K562 (cell line): Measurements from ENCODE around the gene SOX6. TPM values are rescaled to one million over a fixed set of nuclear protein-coding genes. Genes with fewer than 3 reads are reported as not detected.

ENCODE experiments used
- ATAC-seq: fragments of 200-7000 bp; cut with Tn5 transposase; 3 replicates; pipeline ENCODE4 v1.9.1; 2020; ENCODE audit warnings: moderate library complexity
- BruUV-seq: library from RNA; stranded (reverse); fragments of 400-500 nt; replicated peaks from 2 replicates; lab custom pipeline; 2021; lab: Mats Ljungman, UMichigan
- CTCF ChIA-PET: fragments of 300-600 bp; formaldehyde crosslinking; extraction: SDS; loops from one replicate; lab custom pipeline; 2021; ENCODE audit warnings: low intra/inter-chr PET ratio; lab: Yijun Ruan, JAX
- POLR2A ChIA-PET: fragments of 300-600, 350-650 bp; sonication (Branson Sonifier 250); formaldehyde crosslinking; extraction: SDS; loops from one replicate; lab custom pipeline; 2021; ENCODE audit warnings: antibody characterized with exemption, inconsistent platforms; lab: Yijun Ruan, JAX
- DNase-seq, 4 experiments: peaks; one replicate each; pipeline versions ENCODE4 v3.0.0 to v3.0.0-alpha.2; 2011 to 2018; ENCODE audit warnings: low spot score in 3 of 4, mixed read lengths in 3 of 4; ENCODE audit errors: extremely low read depth in 1 of 4
- FAIRE-seq: peaks from 2 replicates; lab custom pipeline; 2011; peaks lifted over from hg19 to GRCh38; lab: Jason Lieb, UNC
- H2AFZ ChIP-seq: 2 replicates; pipeline ENCODE4 v1.6.0; 2011; ENCODE audit warnings: low read depth, low read length, control low read depth, inconsistent platforms
- H3K27ac ChIP-seq: fragments of 200-600 bp; 3 replicates; pipeline ENCODE4 v1.8.0; 2011; ENCODE audit warnings: low read depth, mild to moderate bottlenecking, control low read depth, inconsistent platforms, low read length, moderate library complexity, mixed read lengths; ENCODE audit errors: extremely low read depth
- H3K27me3 ChIP-seq, 2 experiments: fragments of 300-600 bp in 1 of 2; 2 replicates in 1 of 2; 3 replicates in 1 of 2; pipeline versions ENCODE4 v1.6.0 to v1.8.0; 2011; ENCODE audit warnings: inconsistent platforms in 2 of 2, low read length in 2 of 2, mild to moderate bottlenecking in 1 of 2, mixed read lengths in 1 of 2, moderate library complexity in 1 of 2; ENCODE audit not compliant: control insufficient read depth in 2 of 2, insufficient read depth in 2 of 2
- H3K36me3 ChIP-seq: fragments of 300-600 bp; 3 replicates; pipeline ENCODE4 v1.8.0; 2011; ENCODE audit warnings: mild to moderate bottlenecking, low read length, inconsistent platforms; ENCODE audit not compliant: control insufficient read depth, insufficient read depth
- H3K4me1 ChIP-seq, 2 experiments: fragments of 200-600 bp in 1 of 2; replicated peaks in 1 of 2; 2 replicates in 1 of 2; 3 replicates in 1 of 2; pipeline versions ENCODE4 v1.5.1 to v1.8.0; 2011; ENCODE audit warnings: inconsistent platforms in 2 of 2, low read length in 2 of 2, mild to moderate bottlenecking in 1 of 2, mixed read lengths in 1 of 2, moderate library complexity in 1 of 2; ENCODE audit not compliant: control insufficient read depth in 2 of 2, insufficient read depth in 2 of 2
- H3K4me2 ChIP-seq: 2 replicates; pipeline ENCODE4 v1.6.1; 2011; ENCODE audit warnings: low read length, control low read depth, inconsistent platforms, mixed read lengths; ENCODE audit not compliant: insufficient read depth
- H3K4me3 ChIP-seq: fragments of 200-600 bp; sonication (generic), shearing (Covaris generic); 2 replicates; pipeline ENCODE4 v1.5.1; 2016; ENCODE audit warnings: control low read depth, inconsistent platforms
- H3K79me2 ChIP-seq: fragments of 200-600 bp; 3 replicates; pipeline ENCODE4 v1.8.0; 2011; ENCODE audit warnings: low read length, inconsistent platforms; ENCODE audit not compliant: control insufficient read depth, insufficient read depth
- H3K9ac ChIP-seq, 2 experiments: 2 replicates each; pipeline versions ENCODE4 v1.6.0 to v1.6.1; 2011; ENCODE audit warnings: low read depth in 2 of 2, low read length in 2 of 2, control low read depth in 1 of 2, inconsistent platforms in 1 of 2, mild to moderate bottlenecking in 1 of 2, mixed read lengths in 1 of 2; ENCODE audit not compliant: insufficient read depth in 1 of 2
- H3K9me1 ChIP-seq: one replicate; pipeline ENCODE4 v1.6.0; 2011; ENCODE audit warnings: inconsistent platforms, mild to moderate bottlenecking, low read length, moderate library complexity; ENCODE audit not compliant: control insufficient read depth, insufficient read depth
- H3K9me3 ChIP-seq: replicated peaks from 2 replicates; pipeline ENCODE4 v1.5.1; 2011; ENCODE audit warnings: low read depth, low read length, inconsistent platforms; ENCODE audit not compliant: control insufficient read depth, insufficient read depth
- H4K20me1 ChIP-seq: replicated peaks from 2 replicates; pipeline ENCODE4 v1.6.1; 2011; ENCODE audit warnings: low read length, inconsistent platforms, mixed read lengths; ENCODE audit not compliant: control insufficient read depth, insufficient read depth
- ATF6 ChIP-seq: sonication (generic); formaldehyde crosslinking; IDR thresholded peaks from 2 replicates; pipeline ENCODE4 v1.4.0; 2020; ENCODE audit warnings: mild to moderate bottlenecking, missing genetic modification reagents
- BMI1 ChIP-seq: fragments of 150-350 bp; IDR thresholded peaks from 2 replicates; pipeline ENCODE4 v1.6.1; 2014; ENCODE audit warnings: low read length
- EHMT2 ChIP-seq: fragments of 450-650 bp; IDR thresholded peaks from 2 replicates; pipeline ENCODE4 v1.6.1; 2018; ENCODE audit warnings: antibody characterized with exemption
- HNRNPUL1 ChIP-seq: fragments of 200-400 bp; formaldehyde crosslinking; IDR thresholded peaks from 2 replicates; pipeline ENCODE4 v1.6.1; 2017; ENCODE audit warnings: low read length
- IRF9 ChIP-seq: fragments of 450-650 bp; IDR thresholded peaks from 2 replicates; pipeline ENCODE4 v1.6.1; 2016; ENCODE audit warnings: missing biosample characterization, missing genetic modification characterization
- LEF1 ChIP-seq: fragments of 450-650 bp; IDR thresholded peaks from 2 replicates; pipeline ENCODE4 v1.6.1; 2016; ENCODE audit warnings: mild to moderate bottlenecking
- MBD2 ChIP-seq: sonication (generic); IDR thresholded peaks from 2 replicates; pipeline ENCODE4 v1.6.1; 2016; ENCODE audit warnings: low read depth, borderline replicate concordance
- MIER1 ChIP-seq: fragments of 450-650 bp; IDR thresholded peaks from 2 replicates; pipeline ENCODE4 v1.6.1; 2016; ENCODE audit warnings: antibody characterized with exemption, mild to moderate bottlenecking, low read depth
- PCBP1 ChIP-seq: fragments of 200-400 bp; formaldehyde crosslinking; IDR thresholded peaks from 2 replicates; pipeline ENCODE4 v1.6.1; 2018; ENCODE audit warnings: mild to moderate bottlenecking, low read depth, low read length; ENCODE audit not compliant: poor library complexity, severe bottlenecking
- PHF21A ChIP-seq: fragments of 450-650 bp; IDR thresholded peaks from 2 replicates; pipeline ENCODE4 v1.6.1; 2017; ENCODE audit warnings: low read depth, borderline replicate concordance
- RCOR1 ChIP-seq, 2 experiments: IDR thresholded peaks; 2 replicates each; pipeline ENCODE4 v1.6.1; 2012; ENCODE audit warnings: low read depth in 2 of 2, low read length in 2 of 2, borderline replicate concordance in 1 of 2, improper control_type of control experiment in 1 of 2
- RFX1 ChIP-seq: fragments of 450-650 bp; IDR thresholded peaks from 2 replicates; pipeline ENCODE4 v1.6.1; 2016; ENCODE audit warnings: mild to moderate bottlenecking, moderate library complexity
- SIN3B ChIP-seq: fragments of 450-650 bp; IDR thresholded peaks from 2 replicates; pipeline ENCODE4 v1.6.1; 2017; ENCODE audit warnings: low read depth, mild to moderate bottlenecking, moderate library complexity
- SRSF9 ChIP-seq: fragments of 200-400 bp; formaldehyde crosslinking; IDR thresholded peaks from 2 replicates; pipeline ENCODE4 v1.6.1; 2017; ENCODE audit warnings: low read depth, low read length, borderline replicate concordance
- STAG1 ChIP-seq: sonication (generic); formaldehyde crosslinking; IDR thresholded peaks from 2 replicates; pipeline ENCODE4 v1.5.0; 2020; ENCODE audit warnings: missing genetic modification reagents, borderline replicate concordance
- TBP ChIP-seq: optimal IDR thresholded peaks from 2 replicates; pipeline ENCODE3; 2011; ENCODE audit warnings: low read depth, low read length, improper control_type of control experiment
- ZNF511 ChIP-seq: sonication (generic); formaldehyde crosslinking; IDR thresholded peaks from 2 replicates; pipeline ENCODE4 v1.8.0; 2022; ENCODE audit warnings: mild to moderate bottlenecking, missing genetic modification reagents
- ZNF76 ChIP-seq: fragments of 250-450 bp; sonication (Bioruptor Pico); IDR thresholded peaks from 2 replicates; pipeline ENCODE4 v1.4.0; 2020; ENCODE audit warnings: mild to moderate bottlenecking, moderate library complexity, borderline replicate concordance
- ZSCAN32 ChIP-seq: fragments of 450-650 bp; formaldehyde crosslinking; IDR thresholded peaks from 2 replicates; pipeline ENCODE4 v1.4.0; 2020; ENCODE audit warnings: mild to moderate bottlenecking, moderate library complexity
- WGBS: fragments of 100-300 bp; shearing (Covaris generic); methylation state at CpG from one replicate; pipeline ENCODE4 v1.1.6; 2016; ENCODE audit warnings: low coverage, mixed read lengths; ENCODE audit not compliant: insufficient coverage; ENCODE audit errors: missing lambda C conversion rate; 5-methylcytosine and 5-hydroxymethylcytosine counted together
- in situ Hi-C: fragments of 300-500 bp; cut with MboI; formaldehyde crosslinking; loops from 4 replicates; pipeline ENCODE4 v1.15.0; 2018; ENCODE audit warnings: inconsistent platforms, mixed read lengths
- intact Hi-C: fragments of 100-400 bp; cut with micrococcal nuclease; formaldehyde crosslinking; loops from 2 replicates; pipeline ENCODE4 v1.14.2; 2022
- polyA plus RNA-seq, 8 experiments: library from polyadenylated mRNA; depleted of rRNA in 4 of 8; stranded (reverse) in 5 of 8; unstranded in 3 of 8; fragments of >200 nt; fragmentation: Nextera tagmentation in 2 of 8; fragmentation: Illumina TruSeq in 1 of 8; extraction: Ambion mirVana in 2 of 8; extraction: Trizol in 1 of 8; gene quantifications; 2 replicates each; pipeline versions ENCODE4 v1.2.1 to v1.2.3, GENCODE V29; 2011 to 2014; ENCODE audit warnings: inconsistent platforms in 1 of 8, missing spikeins in 1 of 8
- total RNA-seq, 7 experiments: library from RNA; depleted of rRNA in 6 of 7; stranded (reverse); fragments of >200 nt in 6 of 7; fragmentation: Illumina TruSeq in 2 of 7; extraction: Trizol in 2 of 7; gene quantifications; 2 replicates each; pipeline versions ENCODE4 v1.2.1 to v1.2.3, GENCODE V29; 2011 to 2021; ENCODE audit warnings: low replicate concordance in 1 of 7

SOX6 gene
- total and polyA plus RNA-seq, 9 of the 15 experiments (the other 6 are each of a cell fraction or from before 2014, with no cell fraction given), result 0.89 to 8.7 (median 5.7) TPM

GRCh38 chr11:16136792-16137390, 219.5 kb downstream of the SOX6 start:
- Histone ChIP-seq H3K9me1 (no peaks in the 10 kb centered on the region), H3K79me2 (no peaks in the 10 kb centered on the region), H3K4me2 (no peak overlapping the region), H4K20me1 (no peaks in the 10 kb centered on the region), H3K9me3 (no peaks in the 10 kb centered on the region), H3K36me3 (no peaks in the 10 kb centered on the region), H3K9ac (no peak overlapping the region), H3K27ac (no peak overlapping the region), H3K27me3 (no peaks in the 10 kb centered on the region), H3K4me3 (no peak overlapping the region), H2AFZ (no peak overlapping the region), H3K4me1 (no peaks in the 10 kb centered on the region)
- ATAC-seq, result no peak
- 81% methylated on average over 5 of the region's 5 CpGs for WGBS
- no peak for TF ChIP-seq ZNF76 (CRISPR knock-in tag)
- no peak for TF ChIP-seq BMI1
- no peak for TF ChIP-seq ZSCAN32 (CRISPR knock-in tag)
- no peak for TF ChIP-seq STAG1 (CRISPR knock-in tag)
- TF ChIP-seq SRSF9, result no peak
- no peak for TF ChIP-seq MBD2
- no peak for TF ChIP-seq HNRNPUL1
- no peak for TF ChIP-seq RCOR1 (IDR thresholded peaks at IDR 0.05; ENCODE audit: borderline replicate concordance in 1 of 2, low read depth in 2 of 2, low read length in 2 of 2)
- TF ChIP-seq ZNF511 (CRISPR knock-in tag), result no peak
- no peak for TF ChIP-seq MIER1
- no peak for TF ChIP-seq SIN3B
- TF ChIP-seq LEF1, result no peak
- no peak for TF ChIP-seq EHMT2
- TF ChIP-seq PCBP1, result no peak
- no peak for TF ChIP-seq PHF21A
- TF ChIP-seq ATF6 (CRISPR knock-in tag), result no peak
- no peak for TF ChIP-seq IRF9 (tag)
- no peak for TF ChIP-seq TBP
- no peak for TF ChIP-seq RFX1
- FAIRE-seq, result no peak
- ChIA-PET CTCF (no interaction called here), POLR2A (interaction anchor here (0.6 kb wide), 1 partner anchor 466 kb away, joined by 3 read pairs; no protein-coding TSS in a partner anchor)
- intact Hi-C loops (no loop called here), in situ Hi-C loops (no loop called here)
- no TSS peak for BruUV-seq
- no peak for DNase-seq
